SK-N-SH treated with all-trans-retinoic acid at 6 μM for 48 hours (cell line): ENCODE data around the gene INSR.

ENCODE experiments used
- CSRNP3 ChIP-seq: fragments of 250-450 bp; sonication (Bioruptor Pico); IDR thresholded peaks from 2 replicates; pipeline ENCODE4 v1.5.1; 2021; ENCODE audit warnings: mild to moderate bottlenecking, moderate library complexity
- PPARA ChIP-seq: fragments of 250-450 bp; sonication (Bioruptor Pico); IDR thresholded peaks from 2 replicates; pipeline ENCODE4 v1.5.0; 2020; ENCODE audit warnings: mild to moderate bottlenecking, borderline replicate concordance
- RARB ChIP-seq: fragments of 250-450 bp; sonication (Bioruptor Pico); IDR thresholded peaks from 2 replicates; pipeline ENCODE4 v1.8.0; 2021; ENCODE audit warnings: mild to moderate bottlenecking, moderate library complexity
- SNAI2 ChIP-seq: fragments of 250-450 bp; sonication (Bioruptor Pico); IDR thresholded peaks from 2 replicates; pipeline ENCODE4 v1.5.0; 2020; ENCODE audit warnings: mild to moderate bottlenecking, moderate library complexity
- TCF4 ChIP-seq: fragments of 250-450 bp; sonication (Bioruptor Pico); IDR thresholded peaks from 2 replicates; pipeline ENCODE4 v1.8.0; 2021; ENCODE audit warnings: mild to moderate bottlenecking, moderate library complexity, borderline replicate concordance
- ZFP3 ChIP-seq: fragments of 250-450 bp; sonication (Bioruptor Pico); IDR thresholded peaks from 2 replicates; pipeline ENCODE4 v1.5.0; 2020; ENCODE audit warnings: mild to moderate bottlenecking, moderate library complexity
- ZFP30 ChIP-seq: fragments of 450-650 bp; formaldehyde crosslinking; IDR thresholded peaks from 2 replicates; pipeline ENCODE4 v1.5.0; 2022; ENCODE audit warnings: mild to moderate bottlenecking, moderate library complexity
- ZNF565 ChIP-seq: fragments of 450-650 bp; formaldehyde crosslinking; conservative IDR thresholded peaks from 2 replicates; pipeline ENCODE4 v1.5.0; 2020; ENCODE audit warnings: low read depth, mild to moderate bottlenecking, moderate library complexity
- ZNF70 ChIP-seq: fragments of 450-650 bp; formaldehyde crosslinking; IDR thresholded peaks from 2 replicates; pipeline ENCODE4 v1.5.0; 2020; ENCODE audit warnings: mild to moderate bottlenecking, moderate library complexity

- TF ChIP-seq ZFP30 (CRISPR knock-in tag) (no peak), RARB (CRISPR knock-in tag) (no peak), SNAI2 (CRISPR knock-in tag) (no peak), ZNF70 (CRISPR knock-in tag) (no peak), ZFP3 (CRISPR knock-in tag) (no peak), PPARA (no peak), CSRNP3 (CRISPR knock-in tag) (no peak), ZNF565 (CRISPR knock-in tag) (no peak), TCF4 (CRISPR knock-in tag) (no peak)
These were observed 31.1 kb downstream of the INSR start for GRCh38 chr19:7263066-7263465.
